GM12872 (cell line): ENCODE results near the gene CTIF.

Source experiments
- TF ChIP-seq, protein P1 (sequence below): IDR thresholded peaks from 3 replicates; pipeline ENCODE4 v1.5.1; 2011; ENCODE audit warnings: low read depth, mild to moderate bottlenecking, low read length, moderate library complexity; ENCODE audit not compliant: insufficient read depth

The CTIF gene

DNA sequence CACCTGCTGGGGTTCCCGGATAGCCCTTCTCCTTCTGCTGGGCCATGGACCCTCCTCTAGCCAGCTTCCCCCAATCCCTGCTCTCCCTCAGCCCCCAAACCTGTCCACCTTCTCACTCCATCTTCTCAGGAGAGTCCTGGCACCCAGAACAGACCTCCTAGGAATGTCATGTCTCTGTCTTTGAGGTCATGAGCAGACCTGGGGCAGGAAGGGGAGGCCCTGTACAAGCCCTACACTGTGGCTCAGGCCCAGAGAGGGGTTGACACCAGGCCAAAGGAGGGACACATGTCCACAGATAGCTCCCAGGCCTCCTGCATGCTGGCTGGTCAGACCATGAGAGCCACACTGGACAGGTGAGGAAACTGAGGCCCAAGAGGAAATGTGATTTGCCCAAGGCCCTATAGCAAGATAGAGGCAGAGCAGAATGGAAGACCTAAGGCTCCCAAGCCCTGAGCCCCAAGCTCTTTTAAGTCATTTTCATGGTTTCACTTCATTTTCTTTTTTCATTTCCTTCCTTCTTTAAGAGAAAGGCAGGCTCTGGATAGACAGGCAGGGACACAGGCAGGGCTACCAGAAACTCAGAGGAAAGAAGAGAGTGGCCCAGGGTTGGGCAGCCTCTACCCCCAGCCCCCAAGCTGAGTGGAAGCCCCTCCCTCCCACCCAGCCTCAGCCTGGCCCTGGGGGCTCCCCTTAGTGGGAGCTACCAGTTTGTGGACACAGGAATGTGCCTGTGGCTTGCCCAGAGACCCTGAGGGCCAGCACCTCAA, 252.2 kb downstream of the CTIF start:
- TF ChIP-seq, protein P1, sequence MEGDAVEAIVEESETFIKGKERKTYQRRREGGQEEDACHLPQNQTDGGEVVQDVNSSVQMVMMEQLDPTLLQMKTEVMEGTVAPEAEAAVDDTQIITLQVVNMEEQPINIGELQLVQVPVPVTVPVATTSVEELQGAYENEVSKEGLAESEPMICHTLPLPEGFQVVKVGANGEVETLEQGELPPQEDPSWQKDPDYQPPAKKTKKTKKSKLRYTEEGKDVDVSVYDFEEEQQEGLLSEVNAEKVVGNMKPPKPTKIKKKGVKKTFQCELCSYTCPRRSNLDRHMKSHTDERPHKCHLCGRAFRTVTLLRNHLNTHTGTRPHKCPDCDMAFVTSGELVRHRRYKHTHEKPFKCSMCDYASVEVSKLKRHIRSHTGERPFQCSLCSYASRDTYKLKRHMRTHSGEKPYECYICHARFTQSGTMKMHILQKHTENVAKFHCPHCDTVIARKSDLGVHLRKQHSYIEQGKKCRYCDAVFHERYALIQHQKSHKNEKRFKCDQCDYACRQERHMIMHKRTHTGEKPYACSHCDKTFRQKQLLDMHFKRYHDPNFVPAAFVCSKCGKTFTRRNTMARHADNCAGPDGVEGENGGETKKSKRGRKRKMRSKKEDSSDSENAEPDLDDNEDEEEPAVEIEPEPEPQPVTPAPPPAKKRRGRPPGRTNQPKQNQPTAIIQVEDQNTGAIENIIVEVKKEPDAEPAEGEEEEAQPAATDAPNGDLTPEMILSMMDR, result no peak

DNA sequence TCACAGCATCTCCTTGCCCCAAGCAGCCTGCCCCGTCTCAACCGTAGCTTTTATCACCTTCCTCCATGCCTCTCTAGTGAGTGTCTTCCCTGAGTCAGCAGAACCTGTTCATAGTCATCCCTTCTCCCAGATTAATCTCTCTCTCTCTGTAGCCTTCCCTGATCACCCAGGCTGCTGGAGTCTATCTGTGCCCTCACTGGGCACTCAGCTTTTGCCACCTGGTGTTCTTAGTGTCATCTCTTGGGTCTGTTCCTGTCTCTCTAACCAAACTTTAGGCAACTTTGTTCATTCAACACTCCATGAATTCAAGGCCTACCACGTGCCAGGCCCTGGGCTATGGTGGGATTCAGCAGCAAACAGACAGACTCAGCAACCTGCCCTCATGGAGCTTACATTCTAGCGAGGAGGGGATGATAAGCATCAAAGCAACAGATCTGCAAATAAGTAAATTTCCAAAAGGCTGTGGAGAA, 252.8 kb downstream of the CTIF start:
- TF ChIP-seq, protein P1, result no peak

DNA sequence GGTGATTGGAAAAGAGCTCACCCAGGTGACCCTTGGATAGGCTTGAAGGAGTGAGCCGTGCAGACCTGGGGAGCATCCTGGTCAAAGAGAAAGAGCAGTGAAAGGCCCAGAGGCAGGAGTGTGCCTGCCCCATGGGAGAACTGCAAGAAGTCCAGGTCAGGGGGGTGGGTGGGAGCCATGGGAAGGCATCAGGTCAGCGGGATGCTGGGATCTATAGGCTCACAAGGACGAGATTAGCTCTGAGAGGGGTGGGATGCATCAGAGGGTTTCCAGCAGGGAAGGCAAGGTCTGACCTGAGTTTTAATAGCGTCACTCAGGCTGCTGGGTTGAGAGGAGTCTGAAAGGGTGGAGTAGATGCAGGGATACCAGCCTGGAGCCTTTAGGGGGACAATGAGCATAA, 253.3 kb downstream of the CTIF start:
- TF ChIP-seq, protein P1, result no peak

DNA sequence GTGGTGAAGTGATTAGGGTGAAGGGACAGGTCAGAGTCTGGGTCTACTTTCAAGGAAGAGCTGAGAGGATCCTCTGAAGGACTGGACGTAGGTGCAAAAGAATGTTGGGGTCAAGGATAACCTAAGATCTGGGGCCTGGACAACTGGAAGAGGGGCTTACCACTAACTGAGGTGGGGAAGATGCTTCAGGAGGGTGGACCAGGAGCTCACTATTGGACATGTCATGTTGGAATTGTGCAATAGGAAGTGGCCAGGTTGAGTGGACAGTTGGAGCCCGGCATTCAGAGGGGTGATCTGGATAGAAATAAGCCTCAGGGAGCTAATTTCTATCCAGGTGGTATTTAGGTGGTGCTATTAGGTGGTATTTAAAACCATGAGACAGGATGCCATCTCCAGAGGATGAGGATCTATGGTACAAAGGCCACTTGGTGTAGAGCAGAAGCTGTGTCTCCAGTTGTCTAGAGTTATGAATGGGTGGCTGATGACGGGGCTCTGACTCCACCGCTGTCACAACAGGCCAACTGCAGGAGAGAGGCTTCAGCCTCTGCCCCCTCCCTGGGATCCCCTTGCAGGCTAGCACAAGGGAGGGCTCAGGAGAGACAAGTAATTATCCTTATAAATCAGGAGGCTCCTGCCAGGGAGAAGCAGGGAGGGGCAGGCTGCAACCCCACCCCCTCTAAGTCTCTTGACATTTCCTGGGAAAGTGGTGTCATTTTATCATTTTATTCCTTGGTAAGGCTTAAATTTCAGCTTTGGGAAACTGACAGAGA, 254.0 kb downstream of the CTIF start:
- TF ChIP-seq, protein P1, result no peak

DNA sequence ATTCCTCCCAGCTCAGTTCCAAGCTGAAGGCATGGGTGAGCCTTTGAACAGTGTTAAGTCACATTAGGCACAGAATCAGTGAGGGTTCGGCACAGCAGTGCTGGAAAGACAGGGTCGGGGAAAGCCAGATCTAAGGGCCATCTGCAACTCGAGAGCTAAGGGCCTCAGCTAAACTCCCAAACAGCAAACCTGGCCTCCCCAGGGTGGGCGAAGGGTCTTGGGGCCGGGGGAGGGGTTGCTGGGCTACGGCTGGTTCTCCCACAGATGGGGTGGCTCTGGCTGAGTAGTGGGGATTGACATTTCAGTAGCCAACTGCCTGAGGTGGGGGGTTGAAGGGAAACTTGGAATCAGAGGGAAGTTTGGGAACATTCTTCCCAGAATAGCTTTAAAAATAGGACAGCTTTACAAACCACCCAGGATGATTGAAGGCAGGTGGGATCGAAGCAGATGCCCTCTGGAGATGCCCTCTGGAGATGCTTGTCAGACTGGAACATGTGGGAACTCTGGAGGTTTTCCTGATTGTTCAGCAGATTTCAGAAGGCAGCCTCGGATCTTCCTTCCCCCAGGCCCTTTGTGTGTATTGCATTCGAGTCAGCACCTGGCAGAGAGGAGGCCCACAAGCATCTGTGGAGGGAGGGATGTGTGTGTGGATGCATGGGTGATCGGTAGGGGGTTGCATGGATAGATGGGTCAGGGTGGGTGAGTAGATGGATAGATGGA, 255.6 kb downstream of the CTIF start:
- TF ChIP-seq, protein P1, result no peak

DNA sequence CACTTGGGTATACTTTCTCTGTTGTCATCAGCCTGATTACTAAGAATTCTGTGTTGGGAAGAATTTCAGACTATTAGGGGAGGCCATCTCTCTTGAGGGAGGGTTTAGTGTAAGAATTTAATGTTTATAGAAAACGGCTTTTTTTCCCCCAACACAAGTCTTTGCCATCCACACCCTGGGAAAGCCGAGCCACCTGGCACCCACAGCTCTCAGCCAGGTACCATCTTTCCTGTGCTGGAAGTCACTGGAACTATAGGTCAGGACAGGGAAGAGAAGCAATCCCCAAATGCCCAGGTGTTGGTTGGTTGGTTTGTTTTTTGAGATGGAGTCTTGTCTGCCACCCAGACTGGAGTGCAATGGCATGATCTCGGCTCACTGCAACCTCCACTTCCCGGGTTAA, 256.9 kb downstream of the CTIF start:
- TF ChIP-seq, protein P1, result no peak

DNA sequence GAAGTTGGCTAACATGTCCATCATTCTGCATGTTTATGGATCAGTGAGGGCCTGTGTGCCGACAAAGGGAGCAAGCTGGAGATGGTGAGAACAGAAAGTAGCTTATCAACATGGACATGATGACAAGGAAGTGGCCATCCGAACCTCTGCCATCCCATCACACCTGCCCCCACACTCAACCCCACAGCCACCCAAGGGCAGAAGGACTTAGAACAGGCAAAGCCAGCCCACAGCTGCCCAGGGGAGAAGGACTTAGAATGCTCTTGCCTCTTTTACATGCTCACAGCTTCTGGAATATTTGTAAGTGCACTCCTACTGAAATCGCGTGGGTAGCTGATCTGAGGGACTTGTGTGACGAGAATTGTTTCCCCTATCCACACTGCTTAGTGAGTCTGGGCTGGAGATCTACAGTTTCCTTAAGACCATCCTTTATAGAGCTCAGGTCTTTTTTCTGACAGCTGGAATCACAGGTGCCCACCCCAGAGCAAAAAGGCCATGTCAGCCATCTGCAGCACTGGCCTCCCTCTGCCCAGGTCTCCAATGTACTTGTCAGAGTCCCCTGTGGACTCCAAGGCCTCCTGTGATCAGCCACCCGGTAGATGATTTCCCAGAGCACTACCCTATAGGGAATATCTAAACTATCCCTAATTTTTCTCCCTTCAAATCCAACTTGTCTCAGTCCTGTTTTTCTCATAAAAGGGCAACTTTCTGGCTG, 257.8 kb downstream of the CTIF start:
- TF ChIP-seq, protein P1, result no peak
